OCI-M1 (cell line): Measurements from ENCODE around the gene KLF3.
A peak's percentile ranks its signal among the peaks of the same experiment; 100 is the strongest.
"Not testable (repeated sequence)": the region's sequence is repeated elsewhere in the genome, so short reads cannot be mapped to it uniquely, and the experiment has no call there.

ENCODE experiments used
- DNase-seq: peaks from one replicate; lab custom pipeline; 2025; lab: John Stamatoyannopoulos, UW

The KLF3 gene

GRCh38 chr4:38663801-38664705 is at the start of gene KLF3:
Gene KLF3 (plus strand): TSS chr4:38664199. CDS start chr4:38680626, 16,427 bp downstream.
- peak; percentile 88 for DNase-seq

GRCh38 chr4:38614231-38614630 is 49.8 kb upstream of the KLF3 start:
- no peak for DNase-seq

DNA sequence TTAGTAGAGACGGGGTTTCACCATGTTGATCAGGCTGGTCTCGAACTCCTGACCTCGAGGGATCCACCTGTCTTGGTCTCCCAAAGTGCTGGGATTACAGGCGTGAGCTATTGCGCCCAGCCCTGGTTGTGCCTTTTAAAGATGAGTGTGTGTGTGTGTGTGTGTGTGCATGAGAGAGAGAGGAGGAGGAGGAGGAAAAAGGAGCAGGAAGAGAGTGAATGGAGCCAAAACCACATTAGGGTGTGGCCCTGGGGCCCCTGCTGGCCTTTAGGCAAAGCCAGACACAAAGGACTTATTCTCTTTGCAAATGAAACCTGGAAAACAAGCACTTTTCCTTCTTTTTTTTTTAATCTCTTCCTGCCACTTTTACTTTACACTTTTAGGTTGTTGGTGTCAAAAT is 48.2 kb upstream of the KLF3 start:
- peak; percentile 46 for DNase-seq

- no peak for DNase-seq
These were observed 45.5 kb upstream of the KLF3 start for GRCh38 chr4:38618505-38618904.

GRCh38 chr4:38619316-38619715 is 44.7 kb upstream of the KLF3 start:
- no peak for DNase-seq

DNA sequence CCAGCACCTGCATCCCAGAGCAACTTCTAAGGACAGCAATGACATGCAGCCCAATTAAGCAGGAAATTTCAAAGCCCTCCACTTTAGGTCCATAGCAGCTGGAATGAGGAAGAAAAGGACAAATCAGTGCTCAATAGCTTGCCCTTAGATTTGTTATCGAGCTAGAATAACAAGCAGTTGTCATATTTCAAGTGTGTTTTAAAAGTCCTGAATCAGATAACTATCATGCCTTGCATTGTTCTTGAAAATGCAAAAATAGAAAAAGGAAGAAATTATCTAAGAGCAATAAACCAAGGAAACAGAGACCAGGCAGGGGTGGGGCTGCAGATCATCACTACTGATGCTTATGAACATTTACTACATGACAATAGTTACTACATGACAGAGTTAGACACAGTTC is 43.9 kb upstream of the KLF3 start:
- DNase-seq: peak; percentile 25

- DNase-seq: no peak
These were observed 43.4 kb upstream of the KLF3 start for GRCh38 chr4:38620527-38621027.

- DNase-seq: peak; percentile 91
These were observed 42.8 kb upstream of the KLF3 start for GRCh38 chr4:38621028-38621684.

- no peak for DNase-seq
These were observed 42.2 kb upstream of the KLF3 start for GRCh38 chr4:38621831-38622230.

- not testable (repeated sequence) for DNase-seq
These were observed 41.7 kb upstream of the KLF3 start for GRCh38 chr4:38622340-38622739.

- no peak for DNase-seq
These were observed 40.7 kb upstream of the KLF3 start for GRCh38 chr4:38623260-38623659.

- no peak for DNase-seq
These were observed 39.7 kb upstream of the KLF3 start for GRCh38 chr4:38624311-38624710.

DNA sequence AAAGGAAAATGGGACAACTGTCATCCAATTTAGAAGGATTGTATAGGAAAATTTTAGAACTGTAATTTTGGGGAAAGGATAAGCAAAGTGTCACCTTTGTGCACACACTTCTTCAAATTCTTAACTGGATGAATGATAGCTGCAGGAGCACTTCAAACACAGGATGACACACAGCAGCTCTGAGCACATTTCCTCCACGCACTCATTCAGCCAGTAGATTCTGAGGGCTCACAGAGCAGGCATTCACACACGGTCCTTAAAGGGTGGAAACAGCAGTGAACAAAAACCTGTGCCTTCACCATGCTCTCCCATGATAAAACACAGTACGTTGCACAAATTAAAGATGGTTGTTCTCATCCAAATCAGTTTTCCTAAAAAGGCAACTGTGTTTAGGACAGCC is 38.5 kb upstream of the KLF3 start:
- DNase-seq: no peak

DNA sequence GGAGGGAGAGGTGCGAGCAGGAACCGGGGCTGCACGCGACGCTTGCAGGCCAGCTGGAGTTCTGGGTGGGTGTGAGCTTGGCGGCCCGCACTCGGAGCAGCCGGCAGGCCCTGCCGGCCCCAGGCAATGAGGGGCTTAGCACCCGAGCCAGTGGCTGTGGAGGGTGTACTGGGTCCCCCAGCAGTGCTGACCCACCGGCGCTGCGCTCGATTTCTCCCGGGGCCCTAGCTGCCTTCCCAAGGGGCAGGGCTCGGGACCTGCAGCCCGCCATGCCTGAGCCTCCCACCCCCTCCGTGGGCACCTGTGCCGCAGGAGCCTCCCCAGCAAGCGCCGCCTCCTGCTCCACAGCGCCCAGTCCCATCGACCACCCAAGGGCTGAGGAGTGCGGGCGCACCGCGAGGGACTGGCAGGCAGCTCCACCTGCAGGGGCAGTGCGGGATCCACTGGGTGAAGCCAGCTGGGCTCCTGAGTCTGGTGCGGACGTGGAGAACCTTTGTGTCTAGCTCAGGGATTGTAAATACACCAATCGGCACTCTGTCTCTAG is 37.0 kb upstream of the KLF3 start:
- not testable (repeated sequence) for DNase-seq

DNA sequence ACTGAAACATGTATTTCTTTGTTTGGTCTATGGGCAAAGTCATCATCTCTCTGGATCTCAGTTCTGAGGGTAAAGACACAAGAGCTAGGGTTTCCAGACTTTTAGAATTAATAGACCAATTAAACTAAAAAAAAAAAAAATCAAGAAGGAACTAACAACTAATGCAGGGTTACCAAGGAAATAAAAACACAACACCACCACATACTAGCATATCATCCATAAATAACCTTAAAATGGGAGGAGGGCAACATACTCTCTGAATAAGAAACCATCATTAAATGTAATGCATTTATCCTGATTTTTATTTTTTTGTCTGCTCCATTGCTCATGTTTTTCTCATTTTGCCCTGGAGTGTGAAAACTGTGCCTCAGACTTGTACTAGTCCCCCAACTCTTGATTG is 33.5 kb upstream of the KLF3 start:
- DNase-seq: no peak

DNA sequence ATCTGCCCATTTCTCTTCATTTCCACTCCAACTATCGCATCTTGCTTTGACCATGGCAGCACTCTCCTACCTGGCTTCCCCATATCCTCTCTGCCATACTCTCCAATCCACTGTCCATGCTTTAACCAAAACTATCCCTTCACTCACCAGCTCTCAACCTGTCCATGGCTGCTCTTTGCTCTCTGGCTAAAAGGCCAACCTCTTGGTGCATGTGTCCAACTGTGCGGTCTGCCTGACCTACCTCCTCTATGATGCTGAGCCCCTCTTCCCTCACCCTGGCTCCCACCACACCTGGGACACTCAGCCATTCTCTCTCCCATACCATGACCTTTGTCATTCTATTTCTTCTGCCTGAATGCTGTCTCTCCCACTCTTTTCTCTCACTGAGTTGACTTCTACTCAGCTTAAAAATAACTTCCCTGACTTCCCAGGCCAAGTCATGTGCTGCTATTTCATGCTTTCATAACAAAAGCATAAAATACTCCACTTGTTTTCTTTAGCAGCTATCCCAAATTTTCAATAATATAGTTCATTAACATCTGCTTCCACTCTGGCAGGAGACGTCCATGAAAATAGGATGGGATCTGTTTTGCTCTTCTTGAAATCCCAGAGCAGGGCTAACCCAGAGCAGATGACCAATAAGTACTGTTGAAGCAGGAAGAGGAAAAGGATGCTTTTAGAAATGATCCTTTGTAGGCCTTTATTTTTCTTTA is 29.8 kb upstream of the KLF3 start:
- DNase-seq: no peak

- no peak for DNase-seq
These were observed 24.8 kb upstream of the KLF3 start for GRCh38 chr4:38639242-38639641.

DNA sequence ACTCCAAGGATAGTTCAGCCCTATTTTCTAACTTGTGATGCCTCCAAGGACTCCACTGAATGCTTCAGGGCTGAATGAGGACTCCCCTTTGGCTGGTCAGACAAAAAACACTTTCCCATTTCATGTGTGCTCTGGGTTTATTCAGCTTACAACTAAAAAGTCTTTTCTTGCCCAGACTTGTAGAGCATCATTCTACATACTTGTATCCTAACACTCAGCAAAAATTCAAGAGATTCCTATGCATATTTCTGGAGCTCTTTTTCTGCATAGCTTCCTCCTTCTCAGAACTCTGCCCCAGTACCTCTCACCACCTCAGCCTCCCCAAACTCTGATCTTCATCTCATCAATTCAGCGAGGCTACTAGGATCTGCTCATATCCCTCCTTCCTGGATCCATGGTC is 22.2 kb upstream of the KLF3 start:
- DNase-seq: no peak

GRCh38 chr4:38644201-38644600 is 19.8 kb upstream of the KLF3 start:
- DNase-seq: no peak

DNA sequence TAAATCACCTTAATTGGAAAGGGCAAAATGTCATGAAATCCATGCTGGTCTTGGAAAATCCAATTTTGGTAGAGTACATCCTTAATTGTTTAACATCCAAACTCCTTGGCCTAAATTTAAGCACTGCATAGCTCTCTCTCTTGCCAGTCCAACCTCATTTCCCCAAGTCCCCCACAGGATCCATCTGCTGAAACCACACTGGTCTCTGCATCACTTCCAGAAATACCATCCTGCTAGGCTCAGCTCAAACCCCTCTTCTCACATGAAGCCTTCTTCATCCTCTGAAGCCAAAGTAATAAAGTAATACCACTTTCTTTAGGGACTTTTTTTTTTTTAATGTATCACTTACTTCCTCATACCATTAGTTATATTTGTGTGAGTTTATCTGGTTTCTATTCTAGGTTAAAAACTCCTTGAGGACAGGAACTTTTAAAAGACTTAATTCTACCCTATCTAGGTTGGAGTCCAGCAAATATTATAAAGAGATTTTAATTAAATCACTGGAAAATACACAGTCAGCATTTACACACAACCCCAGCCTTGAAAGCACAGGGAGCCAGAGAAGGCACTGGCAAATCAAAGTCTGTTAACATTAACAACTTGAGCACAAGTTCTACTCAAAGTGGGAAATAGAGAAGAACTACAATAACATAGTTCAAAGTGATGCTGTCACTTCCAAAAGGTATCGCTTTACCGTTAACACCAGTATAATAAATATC is 16.7 kb upstream of the KLF3 start:
- DNase-seq: no peak

GRCh38 chr4:38650133-38650532 is 13.9 kb upstream of the KLF3 start:
- DNase-seq: no peak

- no peak for DNase-seq
These were observed 9.7 kb upstream of the KLF3 start for GRCh38 chr4:38654273-38654672.
